Lung (tissue), 12 donors: ENCODE data around the gene SWI5. TPM values are rescaled to one million over a fixed set of nuclear protein-coding genes. Genes with fewer than 3 reads are reported as not detected.

Experiments used
- ATAC-seq: fragments of 200-7000 bp; cut with Tn5 transposase; one replicate; pipeline ENCODE4 v1.9.1; 2020; ENCODE audit warnings: moderate number of reproducible peaks; ENCODE audit not compliant: insufficient read depth, low FRiP score
- DNase-seq, 3 donors: peaks; one replicate each; pipeline ENCODE4 v3.0.0-alpha.2; 2013 to 2017
- H3K27ac ChIP-seq, 2 donors: one replicate each; pipeline ENCODE4 v1.5.1; 2013; ENCODE audit warnings: mild to moderate bottlenecking in 2 of 2, moderate library complexity in 2 of 2, control low read depth in 1 of 2, inconsistent platforms in 1 of 2, low read depth in 1 of 2, low read length in 1 of 2
- H3K27me3 ChIP-seq, 3 donors: one replicate each; pipeline ENCODE4 v1.5.1; 2013; ENCODE audit warnings: low read length in 2 of 3; ENCODE audit not compliant: control insufficient read depth in 3 of 3, insufficient read depth in 3 of 3
- H3K36me3 ChIP-seq, 4 donors: one replicate each; pipeline ENCODE4 v1.5.1; 2013; ENCODE audit warnings: low read length in 4 of 4, mild to moderate bottlenecking in 1 of 4, moderate library complexity in 1 of 4; ENCODE audit not compliant: control insufficient read depth in 4 of 4, insufficient read depth in 4 of 4
- H3K4me1 ChIP-seq, 5 donors: one replicate each; pipeline ENCODE4 v1.5.1; 2013; ENCODE audit warnings: low read length in 5 of 5, mild to moderate bottlenecking in 2 of 5, moderate library complexity in 1 of 5; ENCODE audit not compliant: control insufficient read depth in 5 of 5, insufficient read depth in 5 of 5
- H3K4me3 ChIP-seq: one replicate; pipeline ENCODE4 v1.5.1; 2013; ENCODE audit warnings: mild to moderate bottlenecking, control low read depth, moderate library complexity
- H3K9ac ChIP-seq, 2 donors: one replicate each; pipeline ENCODE4 v1.5.1; 2013; ENCODE audit warnings: low read length in 2 of 2, control low read depth in 1 of 2; ENCODE audit not compliant: insufficient read depth in 1 of 2
- H3K9me3 ChIP-seq, 4 donors: one replicate each; pipeline ENCODE4 v1.5.1; 2013; ENCODE audit warnings: low read length in 3 of 4, mild to moderate bottlenecking in 1 of 4, moderate library complexity in 1 of 4; ENCODE audit not compliant: control insufficient read depth in 4 of 4, insufficient read depth in 3 of 4
- CTCF ChIP-seq: IDR thresholded peaks from 2 replicates; pipeline ENCODE4 v1.5.1; 2012; ENCODE audit warnings: mild to moderate bottlenecking; ENCODE audit errors: control extremely low read depth, extremely low read depth
- WGBS, 2 donors: extraction: QIAGEN DNeasy Blood & Tissue Kit; methylation state at CpG; one replicate each; pipeline ENCODE4 v1.1.7; 2013; 5-methylcytosine and 5-hydroxymethylcytosine counted together
- polyA plus RNA-seq, 2 donors: library from polyadenylated mRNA; stranded (reverse); fragments of 200-250 nt; gene quantifications; one replicate each; pipeline ENCODE4 v1.2.1, GENCODE V29; 2013
- total RNA-seq, 2 donors: library from RNA; depleted of rRNA in 1 of 2; stranded (reverse); fragments of >200 nt in 1 of 2; gene quantifications; one replicate each; pipeline ENCODE4 v1.2.1, GENCODE V29; 2014 to 2021
- donor health status: control.
- donor health status: control.
- donor health status: Bipolar disorder and iron deficiency.
- donor health status: healthy.
- donor health status: DM: yes; HTN: yes; CAD: no.

SWI5 gene
- total and polyA plus RNA-seq, 4 donors: 19.6 to 28.4 (median 23.2) TPM

GRCh38 chr9:128252317-128253139, 23.5 kb upstream of the SWI5 start:
- no peak for TF ChIP-seq CTCF
- no peak overlapping the region for H3K9ac ChIP-seq
- no peak overlapping the region for H3K4me3 ChIP-seq
- no peaks in the 10 kb centered on the region for H3K27me3 ChIP-seq
- H3K27ac ChIP-seq: no peak overlapping the region
- H3K36me3 ChIP-seq: peaks cover 0 to 15% (median 10%) of the 10 kb centered on the region in 4 donors
- WGBS, 2 donors: 93 to 95% methylated on average over 25 of the region's 25 CpGs
- ATAC-seq (no peak), DNase-seq (no peak)
- no peaks in the 10 kb centered on the region for H3K9me3 ChIP-seq
- peaks cover 0 to 3% (median 0%) of the 10 kb centered on the region in 5 donors for H3K4me1 ChIP-seq

GRCh38 chr9:128253140-128253990, 22.7 kb upstream of the SWI5 start:
- no peak overlapping the region for H3K4me3 ChIP-seq
- DNase-seq (no peak), ATAC-seq (no peak)
- peaks cover 4 to 17% (median 14%) of the 10 kb centered on the region in 4 donors for H3K36me3 ChIP-seq
- WGBS, 2 donors: 92 to 96% methylated on average over 31 of the region's 31 CpGs
- H3K27me3 ChIP-seq: no peaks in the 10 kb centered on the region
- TF ChIP-seq CTCF: no peak
- H3K4me1 ChIP-seq: peaks cover 0 to 3% (median 0%) of the 10 kb centered on the region in 5 donors
- H3K9me3 ChIP-seq: no peaks in the 10 kb centered on the region
- H3K9ac ChIP-seq: no peak overlapping the region
- H3K27ac ChIP-seq: no peak overlapping the region

GRCh38 chr9:128253991-128254346, 22.1 kb upstream of the SWI5 start:
- Histone ChIP-seq H3K9ac (no peak overlapping the region), H3K4me3 (no peak overlapping the region), H3K27ac (no peak overlapping the region), H3K27me3 (no peaks in the 10 kb centered on the region), H3K36me3 (peaks cover 10 to 22% (median 16%) of the 10 kb centered on the region in 4 donors), H3K9me3 (no peaks in the 10 kb centered on the region), H3K4me1 (peaks cover 0 to 3% (median 0%) of the 10 kb centered on the region in 5 donors)
- ATAC-seq (no peak), DNase-seq (no peak)
- TF ChIP-seq CTCF: no peak
- WGBS, 2 donors: 91 to 94% methylated on average over 7 of the region's 7 CpGs
